GM18502 (cell line): ENCODE data around the gene BCAP31.
A peak's percentile ranks its signal among the peaks of the same experiment; 100 is the strongest.
"Not testable (repeated sequence)": the region's sequence is repeated elsewhere in the genome, so short reads cannot be mapped to it uniquely, and the experiment has no call there.

ENCODE experiments used
- ATAC-seq: cut with Tn5 transposase; IDR thresholded peaks from one replicate; pipeline ENCODE4 v1.9.1; 2021; ENCODE audit warnings: mild to moderate bottlenecking; ENCODE audit not compliant: unreplicated experiment, poor library complexity

BCAP31 gene

GRCh38 chrX:153736071-153736820 is 12.1 kb upstream of the BCAP31 start:
- no peak for ATAC-seq

DNA sequence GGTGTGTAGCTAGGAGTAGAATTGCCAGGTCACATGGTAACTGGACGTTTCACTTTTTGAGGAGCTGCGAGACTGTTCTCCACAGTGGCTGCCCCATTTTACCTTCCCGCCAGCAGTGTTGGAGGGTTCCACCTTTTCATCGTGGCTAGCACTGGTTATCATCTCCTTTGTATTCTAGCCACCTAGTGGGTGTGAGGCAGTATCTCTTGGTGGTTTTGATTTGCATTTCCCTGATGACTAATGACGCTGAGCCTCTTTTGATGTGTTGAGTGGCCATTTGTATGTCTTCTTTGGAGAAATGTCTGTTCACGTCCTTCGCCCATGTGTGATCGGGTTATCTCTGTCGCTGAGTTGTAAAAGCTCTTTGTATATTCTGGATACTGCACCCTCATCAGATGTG is 11.1 kb upstream of the BCAP31 start:
- peak; percentile 46 for ATAC-seq

GRCh38 chrX:153734871-153735270 is 10.7 kb upstream of the BCAP31 start:
- ATAC-seq = no peak

DNA sequence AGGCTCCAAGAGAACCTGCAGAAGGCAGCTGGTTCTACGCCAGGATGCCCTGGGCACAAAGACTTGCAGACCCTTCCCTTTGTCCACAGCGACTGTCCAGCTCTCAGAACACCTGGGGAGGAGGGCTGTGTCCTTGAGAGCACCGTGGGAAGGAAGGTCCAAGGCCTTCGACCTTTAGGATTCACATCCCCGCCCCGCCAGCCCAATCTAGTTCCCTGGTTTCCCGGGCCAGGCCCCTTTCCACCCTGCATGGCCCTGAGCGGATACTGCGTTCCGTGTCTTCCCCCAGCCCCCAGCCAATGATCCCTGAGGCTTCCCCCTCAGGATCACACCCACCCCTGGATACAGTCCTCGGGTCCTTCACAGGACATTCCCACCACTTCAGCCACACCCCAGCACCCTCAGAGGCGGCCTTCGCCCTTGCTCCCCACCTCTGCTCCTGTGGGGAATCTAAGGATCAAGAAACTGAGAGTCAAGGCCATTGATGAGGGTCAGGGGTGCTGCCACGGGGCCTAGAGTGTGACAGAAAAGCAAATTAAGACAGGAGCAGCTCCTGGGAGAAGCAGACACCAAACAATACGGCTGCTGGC is 9.6 kb upstream of the BCAP31 start:
- no peak for ATAC-seq

DNA sequence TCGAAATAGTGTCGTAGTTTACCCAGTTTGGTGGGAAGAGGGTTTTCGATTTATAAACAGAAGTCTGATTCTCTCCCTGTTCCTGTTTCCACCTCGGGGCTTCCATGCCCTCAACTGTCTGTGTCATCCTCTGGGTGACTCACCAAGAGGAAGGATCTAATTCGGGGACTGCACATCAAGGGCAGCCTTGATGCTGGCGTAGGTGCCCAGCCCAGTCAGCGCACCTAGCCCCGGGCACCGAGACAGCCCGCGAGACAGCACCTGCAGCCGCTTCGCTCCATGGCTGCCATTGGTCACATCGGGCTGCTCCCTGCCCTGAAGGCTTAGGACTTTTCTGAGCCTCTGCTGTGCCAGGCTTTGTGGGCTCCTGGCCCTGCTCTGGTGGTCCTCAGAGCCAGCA is 8.2 kb upstream of the BCAP31 start:
- ATAC-seq = no peak

GRCh38 chrX:153731845-153732215 is 7.6 kb upstream of the BCAP31 start:
- no peak for ATAC-seq

DNA sequence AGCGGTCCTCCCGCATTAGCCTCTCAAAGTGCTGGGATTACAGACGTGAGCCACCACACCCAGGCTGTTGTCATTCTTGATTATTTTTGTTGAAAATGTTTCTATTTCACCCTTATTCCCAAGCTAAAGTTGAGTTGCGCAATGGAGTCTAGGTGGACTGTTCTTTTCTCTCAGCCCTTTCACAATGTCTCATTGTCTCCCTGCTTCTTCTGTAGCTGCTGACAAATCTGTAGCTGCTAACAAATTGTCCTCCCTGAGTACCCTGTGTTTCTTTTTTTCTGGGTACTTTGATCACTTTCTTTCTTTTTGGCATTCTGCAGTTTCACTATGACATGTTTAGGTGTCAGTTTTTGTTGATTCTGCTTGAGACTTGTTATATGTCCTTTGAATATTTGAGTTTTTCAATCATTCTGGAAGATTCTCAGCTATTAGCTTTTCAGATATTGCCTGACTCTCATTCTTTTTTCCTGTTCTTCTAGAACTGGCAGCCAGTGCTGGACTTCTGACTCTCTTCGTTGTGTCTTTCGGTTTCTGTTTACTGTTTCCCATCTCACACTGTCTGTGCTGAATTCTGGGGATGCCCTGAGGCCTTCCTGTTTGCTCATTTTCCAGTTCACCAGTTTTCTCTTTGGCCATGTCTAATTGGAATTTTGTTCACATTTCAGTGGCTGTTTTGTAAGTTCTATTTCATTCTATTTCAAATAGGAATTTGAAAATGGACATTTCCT is 7.1 kb upstream of the BCAP31 start:
- ATAC-seq = no peak

GRCh38 chrX:153730115-153730514 is 5.9 kb upstream of the BCAP31 start:
- ATAC-seq = not testable (repeated sequence)

DNA sequence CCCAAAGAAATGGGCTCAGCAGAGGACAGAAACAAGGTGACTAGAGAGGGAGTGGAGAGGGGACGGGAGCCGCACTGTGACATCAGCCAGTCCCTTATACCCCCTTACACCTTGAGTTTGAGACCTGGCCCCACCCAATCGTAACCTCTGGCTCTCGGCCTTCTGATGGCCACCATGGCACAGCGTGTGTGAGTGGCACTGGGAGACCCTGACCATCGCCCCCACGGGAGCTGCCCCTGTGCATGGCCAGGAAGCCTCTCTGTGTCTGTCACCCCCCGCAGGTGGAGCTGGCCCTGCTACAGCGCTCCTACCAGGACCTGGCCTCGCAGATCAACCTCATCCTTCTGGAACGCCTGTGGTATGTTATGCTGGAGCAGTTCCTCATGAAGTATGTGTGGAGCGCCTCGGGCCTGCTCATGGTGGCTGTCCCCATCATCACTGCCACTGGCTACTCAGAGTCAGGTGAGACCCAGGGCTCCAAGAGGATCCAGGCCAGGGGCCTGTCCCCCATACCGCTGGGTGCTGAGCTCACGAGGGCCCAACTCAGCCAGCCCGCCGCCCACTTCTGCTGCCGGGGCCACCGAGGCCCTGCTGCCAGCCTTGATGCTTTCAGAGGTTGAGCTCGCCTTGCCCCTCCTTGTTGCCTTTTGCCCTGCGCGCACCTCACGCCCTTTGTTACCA is 4.9 kb upstream of the BCAP31 start:
- no peak for ATAC-seq

DNA sequence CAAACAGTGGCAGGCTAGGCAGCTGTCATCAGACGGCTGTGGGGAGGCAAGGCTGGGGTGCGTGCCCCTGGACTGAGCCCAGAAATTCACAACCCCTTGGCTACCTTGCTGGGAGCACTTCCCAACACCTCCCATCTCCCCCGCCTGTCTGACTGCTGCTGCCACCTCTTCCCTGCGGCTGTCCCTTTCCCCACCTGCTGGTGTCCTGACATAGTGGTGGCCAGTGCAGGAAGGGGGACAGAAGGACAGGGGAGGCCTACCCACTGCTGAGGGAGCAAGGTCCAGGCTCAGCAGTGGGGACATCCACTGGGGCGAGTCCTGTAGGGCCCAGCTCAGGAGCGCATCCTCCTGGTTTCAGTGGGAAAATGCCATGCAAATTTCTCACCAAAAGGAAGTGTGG is 3.9 kb upstream of the BCAP31 start:
- ATAC-seq = no peak

DNA sequence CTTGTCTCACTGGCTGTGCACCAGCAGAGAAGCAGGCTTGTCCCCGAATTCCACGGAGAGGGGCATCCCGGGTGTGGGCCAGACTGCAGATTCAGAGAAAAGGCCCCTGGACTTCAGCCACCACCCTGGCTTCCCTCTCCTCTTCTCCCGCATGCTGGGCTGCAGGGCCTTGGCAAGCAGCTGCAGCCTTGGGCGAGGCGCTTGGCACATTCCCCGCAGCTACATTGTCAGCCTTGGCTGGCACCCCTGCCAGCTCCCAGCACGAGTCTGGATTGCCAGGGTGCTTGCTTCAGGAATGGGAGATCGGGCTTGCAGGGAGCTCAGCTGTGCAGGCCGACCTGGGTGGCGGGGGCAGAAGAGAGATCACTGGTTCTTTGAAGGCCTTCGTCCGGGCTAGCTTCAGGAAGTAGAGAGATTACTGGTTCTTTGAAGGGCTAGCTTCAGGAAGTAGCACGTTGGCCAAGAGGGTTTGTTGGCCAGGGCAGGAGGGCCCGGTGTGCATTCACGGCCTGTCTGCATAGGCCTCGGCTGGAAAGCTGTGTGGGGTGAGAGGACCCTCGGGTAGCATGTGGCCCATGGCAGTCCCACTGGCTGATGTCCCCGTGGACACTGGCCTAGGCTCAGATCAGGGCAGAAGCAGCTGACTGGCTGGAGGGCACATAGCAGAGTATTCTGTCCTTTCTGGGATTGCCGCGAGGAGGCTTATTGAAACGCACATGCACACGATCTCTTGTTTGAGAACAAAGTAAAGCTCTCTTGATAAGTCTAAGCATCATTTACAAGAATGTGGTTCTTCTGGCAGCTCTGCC is 3.1 kb upstream of the BCAP31 start:
- ATAC-seq = no peak

DNA sequence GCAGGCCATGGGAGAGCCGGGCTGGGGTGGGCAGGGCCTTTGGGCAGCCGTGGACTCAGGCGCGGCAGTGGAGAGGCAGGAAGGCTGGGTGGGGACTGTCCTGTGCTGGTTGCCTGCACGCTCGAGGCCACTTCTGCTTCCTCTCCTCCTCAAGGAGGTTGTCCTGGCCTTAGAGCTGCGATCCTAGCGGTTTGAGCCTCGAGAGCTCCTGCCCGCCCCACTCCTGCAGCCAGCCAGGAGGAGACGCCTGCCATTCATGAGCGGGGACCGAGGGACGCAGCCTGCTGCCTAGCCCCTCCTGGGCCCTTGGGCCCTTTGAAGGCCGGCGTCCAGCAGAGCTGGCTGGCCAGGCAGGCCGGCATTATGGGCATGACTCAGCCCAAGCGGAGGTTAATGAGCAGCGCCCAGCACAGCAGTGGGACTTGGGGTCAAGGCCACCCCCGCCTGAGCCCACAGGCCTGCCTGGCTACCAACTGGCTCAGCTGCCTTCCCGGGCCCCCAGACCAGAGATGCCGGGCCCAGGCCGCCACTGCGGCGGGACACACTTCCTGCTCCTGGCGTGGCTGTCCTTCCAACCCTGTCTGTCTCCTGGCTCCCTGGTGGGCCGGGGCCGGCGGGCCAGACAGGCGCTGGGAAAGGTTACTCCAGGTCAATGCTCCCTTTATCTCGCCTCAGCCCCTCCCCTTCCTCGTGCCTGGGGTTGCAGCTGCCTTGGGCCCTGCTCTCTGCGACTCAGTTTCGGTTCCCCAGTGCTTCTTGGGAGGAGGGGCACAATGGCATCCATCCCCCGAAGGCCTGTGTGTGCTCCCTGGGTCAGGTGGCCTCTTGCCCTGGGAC is 2.3 kb upstream of the BCAP31 start:
- peak; percentile 56 for ATAC-seq

- ATAC-seq = no peak
Measured at GRCh38 chrX:153725832-153726285, 1.7 kb upstream of the BCAP31 start.

DNA sequence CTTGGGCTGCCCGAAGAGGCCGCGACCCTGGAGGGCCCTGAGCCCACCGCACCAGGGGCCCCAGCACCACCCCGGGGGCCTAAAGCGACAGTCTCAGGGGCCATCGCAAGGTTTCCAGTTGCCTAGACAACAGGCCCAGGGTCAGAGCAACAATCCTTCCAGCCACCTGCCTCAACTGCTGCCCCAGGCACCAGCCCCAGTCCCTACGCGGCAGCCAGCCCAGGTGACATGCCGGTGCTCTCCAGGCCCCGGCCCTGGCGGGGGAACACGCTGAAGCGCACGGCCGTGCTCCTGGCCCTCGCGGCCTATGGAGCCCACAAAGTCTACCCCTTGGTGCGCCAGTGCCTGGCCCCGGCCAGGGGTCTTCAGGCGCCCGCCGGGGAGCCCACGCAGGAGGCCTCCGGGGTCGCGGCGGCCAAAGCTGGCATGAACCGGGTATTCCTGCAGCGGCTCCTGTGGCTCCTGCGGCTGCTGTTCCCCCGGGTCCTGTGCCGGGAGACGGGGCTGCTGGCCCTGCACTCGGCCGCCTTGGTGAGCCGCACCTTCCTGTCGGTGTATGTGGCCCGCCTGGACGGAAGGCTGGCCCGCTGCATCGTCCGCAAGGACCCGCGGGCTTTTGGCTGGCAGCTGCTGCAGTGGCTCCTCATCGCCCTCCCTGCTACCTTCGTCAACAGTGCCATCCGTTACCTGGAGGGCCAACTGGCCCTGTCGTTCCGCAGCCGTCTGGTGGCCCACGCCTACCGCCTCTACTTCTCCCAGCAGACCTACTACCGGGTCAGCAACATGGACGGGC is 1.0 kb upstream of the BCAP31 start:
- ATAC-seq = no peak

- ATAC-seq = peak; percentile 35
Measured at GRCh38 chrX:153723351-153724251, 586 bp downstream of the BCAP31 start.

DNA sequence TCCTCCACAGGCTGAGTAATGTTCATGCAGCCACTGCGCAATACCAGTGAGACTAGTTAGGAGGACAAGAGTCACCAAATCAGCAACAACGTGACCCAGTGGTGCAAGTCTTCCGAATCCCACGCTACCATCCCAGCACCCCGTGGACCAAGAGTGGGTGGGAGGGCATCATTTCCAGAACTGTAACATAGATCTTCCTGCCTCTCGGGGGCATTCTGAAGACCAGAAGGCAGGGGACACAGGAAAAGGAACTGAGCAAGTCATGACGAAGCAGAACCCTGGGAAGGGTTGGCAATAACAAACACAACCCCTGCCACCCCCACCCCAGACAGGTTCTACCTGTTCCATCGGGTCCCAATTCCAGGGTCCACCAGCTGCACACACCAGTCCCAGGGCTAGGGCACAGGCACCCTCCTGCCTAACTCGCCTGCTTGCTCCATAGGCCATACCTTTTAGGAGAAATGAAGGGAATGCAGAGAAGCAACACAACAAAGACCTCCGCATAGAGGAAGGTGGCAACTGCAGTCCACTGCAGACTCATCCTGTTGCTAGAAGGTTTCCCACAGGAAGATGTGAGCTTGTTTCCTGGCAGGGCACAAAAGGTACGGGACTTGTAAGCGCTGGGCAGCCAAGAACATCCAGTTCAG is 1.4 kb downstream of the BCAP31 start:
- ATAC-seq = no peak

- ATAC-seq = no peak
Measured at GRCh38 chrX:153719701-153720100, 4.5 kb downstream of the BCAP31 start.
